NCI-H1417 treated with DMSO at 0.1 percent for 48 hours (cell line): Measurements from ENCODE around the gene FBXL12.
"Not testable (repeated sequence)": the region's sequence is repeated elsewhere in the genome, so short reads cannot be mapped to it uniquely, and the experiment has no call there.

Experiments
- DNase-seq: peaks from one replicate; lab custom pipeline; 2025; lab: John Stamatoyannopoulos, UW

FBXL12 gene, protein sequence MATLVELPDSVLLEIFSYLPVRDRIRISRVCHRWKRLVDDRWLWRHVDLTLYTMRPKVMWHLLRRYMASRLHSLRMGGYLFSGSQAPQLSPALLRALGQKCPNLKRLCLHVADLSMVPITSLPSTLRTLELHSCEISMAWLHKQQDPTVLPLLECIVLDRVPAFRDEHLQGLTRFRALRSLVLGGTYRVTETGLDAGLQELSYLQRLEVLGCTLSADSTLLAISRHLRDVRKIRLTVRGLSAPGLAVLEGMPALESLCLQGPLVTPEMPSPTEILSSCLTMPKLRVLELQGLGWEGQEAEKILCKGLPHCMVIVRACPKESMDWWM

DNA sequence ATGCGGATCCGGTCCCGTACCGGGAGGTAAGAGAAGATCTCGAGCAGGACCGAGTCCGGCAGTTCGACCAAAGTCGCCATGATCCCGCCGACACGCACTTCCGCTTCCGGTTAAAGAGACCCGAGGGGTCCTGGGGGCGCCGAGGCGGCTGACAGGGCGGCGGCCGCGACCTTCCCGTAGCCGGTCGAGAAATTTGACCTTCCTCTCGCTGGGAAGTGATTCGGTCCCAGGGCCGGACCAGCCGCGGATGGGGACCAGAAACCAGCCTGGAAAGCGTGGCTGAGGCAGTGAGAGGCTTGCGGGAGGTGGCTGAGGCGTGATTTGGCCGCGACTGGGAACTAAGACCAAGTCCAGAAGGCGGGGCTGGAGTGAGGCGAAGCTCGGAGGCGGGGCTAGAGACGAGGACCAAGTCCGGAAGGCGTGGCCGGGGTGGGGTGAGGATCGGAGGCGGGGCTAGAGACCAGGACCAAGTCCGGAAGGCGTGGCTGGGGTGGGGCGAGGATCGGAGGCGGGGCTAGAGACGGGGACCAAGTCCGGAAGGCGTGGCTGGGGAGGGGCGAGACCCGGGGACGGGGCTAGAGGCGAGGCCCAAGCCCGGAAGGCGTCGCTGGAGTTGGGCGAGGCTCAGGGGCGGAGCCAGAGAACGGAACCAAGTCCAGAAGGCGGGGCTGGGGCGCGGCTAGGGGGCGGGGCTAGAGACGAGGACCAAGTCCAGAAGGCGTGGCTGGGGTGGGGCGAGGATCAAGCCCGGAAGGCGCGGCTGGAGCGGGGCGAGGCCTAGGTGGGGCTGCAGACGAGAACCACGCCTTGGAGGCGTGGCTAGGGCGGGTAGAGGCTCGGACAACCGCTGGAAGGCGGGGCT is at the start of gene FBXL12:
Gene FBXL12 (minus strand): TSS at position 346 of the 862 bp plus-strand sequence. CDS start 266 bp downstream, at position 80.
- peak; percentile 98 for DNase-seq

DNA sequence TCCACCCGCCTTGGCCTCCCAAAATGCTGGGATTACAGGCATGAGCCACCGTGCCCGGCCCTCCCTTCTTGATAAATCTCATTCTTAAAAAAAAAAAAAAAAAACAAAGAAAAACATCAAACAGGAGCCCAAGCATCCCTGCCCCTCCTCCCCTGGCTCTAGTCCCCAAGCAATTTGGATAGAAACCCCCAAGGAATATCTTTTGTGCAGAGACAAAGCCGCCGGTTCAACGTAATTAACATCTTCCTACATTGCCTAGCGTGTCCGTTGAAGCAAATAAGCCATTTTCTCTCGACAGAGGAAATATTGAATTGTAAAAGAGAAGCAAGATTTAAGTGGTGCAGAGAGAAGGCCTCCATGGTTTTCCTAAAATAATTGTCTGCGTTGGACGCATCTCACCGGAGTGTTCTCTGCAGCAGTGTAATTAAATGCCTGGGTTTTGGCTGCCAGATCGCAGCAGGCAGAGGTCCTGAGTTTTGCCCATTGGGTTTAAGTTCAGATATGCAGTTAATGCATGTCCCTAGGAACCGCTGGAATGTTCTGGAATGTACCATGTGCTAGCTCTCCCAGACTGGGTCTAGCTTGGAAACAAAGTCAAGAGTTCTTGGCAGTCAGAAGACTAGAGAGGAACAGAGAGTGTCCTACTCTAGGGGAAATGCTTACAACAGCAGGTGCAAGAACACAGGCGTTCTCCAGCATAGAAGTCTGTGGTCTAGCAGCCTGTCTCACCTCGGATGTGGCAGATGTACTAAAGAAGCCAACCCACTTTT is 47.0 kb upstream of the FBXL12 start:
- no peak for DNase-seq

DNA sequence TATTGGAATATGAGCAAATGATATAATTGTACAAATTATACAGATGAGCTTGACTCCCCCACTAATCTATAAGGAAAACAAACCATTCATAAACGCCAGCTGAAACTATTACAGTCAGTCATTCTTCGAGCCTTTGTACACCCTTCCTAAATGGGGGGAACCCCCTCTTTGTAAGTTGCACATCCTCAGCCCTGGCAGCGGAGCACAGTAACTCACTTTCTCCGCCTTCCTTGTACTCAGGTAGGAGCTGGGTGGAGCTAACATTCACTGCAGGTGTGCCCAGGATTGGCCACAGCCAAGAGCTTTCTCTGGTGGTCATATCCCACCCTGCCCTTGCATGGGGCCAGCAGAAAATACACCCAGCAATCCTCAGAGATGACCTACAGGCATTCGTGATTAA is 44.9 kb upstream of the FBXL12 start:
- no peak for DNase-seq

DNA sequence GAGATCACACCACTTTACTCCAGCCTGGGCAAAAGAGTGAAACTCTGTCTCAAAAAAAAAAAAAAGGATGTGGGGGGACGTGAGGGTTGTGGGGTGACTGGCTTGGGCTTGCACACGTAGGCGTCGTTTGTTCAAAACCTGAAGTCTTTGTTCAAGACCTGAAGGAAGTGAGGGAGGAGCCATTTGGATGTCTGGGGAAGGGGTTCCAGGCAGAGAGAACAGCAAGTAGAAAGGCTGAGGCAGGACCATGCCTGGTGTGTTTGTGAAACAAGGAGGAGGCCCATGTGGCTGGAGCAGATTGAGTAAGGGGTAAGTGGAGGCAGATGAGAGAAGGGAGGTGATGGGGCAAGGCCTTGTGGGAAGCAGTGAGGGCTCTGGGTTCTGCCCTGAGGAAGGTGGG is 44.1 kb upstream of the FBXL12 start:
- no peak for DNase-seq

DNA sequence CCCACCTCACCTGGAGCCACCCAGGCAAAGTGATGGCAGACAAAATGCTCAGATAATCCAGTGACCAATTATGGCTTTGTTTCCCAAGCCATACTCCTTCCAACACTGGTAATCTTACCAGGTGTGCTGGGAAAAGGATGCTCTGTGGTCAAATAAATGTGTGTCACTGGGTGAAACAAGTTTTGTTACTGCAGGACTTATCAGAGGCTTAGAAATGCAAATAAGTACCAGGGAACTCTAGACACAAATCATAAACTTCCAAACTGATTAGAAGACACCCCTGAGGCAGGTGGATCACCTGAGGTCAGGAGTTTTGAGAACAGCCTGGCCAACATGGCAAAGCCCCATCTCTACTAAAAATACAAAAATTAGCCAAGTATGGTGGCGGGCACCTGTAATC is 42.6 kb upstream of the FBXL12 start:
- DNase-seq = no peak

DNA sequence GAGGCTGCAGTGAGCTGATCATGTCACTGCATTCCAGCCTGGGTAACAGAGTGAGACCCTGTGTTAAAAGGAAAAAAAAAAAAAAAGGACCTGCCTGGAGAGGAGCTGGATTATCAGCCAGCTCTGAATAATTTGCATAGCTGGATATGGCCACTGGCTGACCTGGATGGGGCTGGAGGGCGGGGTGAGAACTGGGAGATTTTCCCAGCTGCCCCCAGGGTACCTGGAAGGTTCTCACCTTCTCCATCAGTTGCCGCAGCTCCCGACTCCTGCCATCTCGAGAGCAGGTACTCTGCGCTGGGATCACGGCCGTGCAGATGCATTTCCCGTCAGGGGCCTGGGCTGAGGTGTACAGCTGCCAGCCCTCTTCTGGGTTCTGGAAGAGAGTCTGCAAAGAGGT is 41.5 kb upstream of the FBXL12 start:
- DNase-seq = no peak

DNA sequence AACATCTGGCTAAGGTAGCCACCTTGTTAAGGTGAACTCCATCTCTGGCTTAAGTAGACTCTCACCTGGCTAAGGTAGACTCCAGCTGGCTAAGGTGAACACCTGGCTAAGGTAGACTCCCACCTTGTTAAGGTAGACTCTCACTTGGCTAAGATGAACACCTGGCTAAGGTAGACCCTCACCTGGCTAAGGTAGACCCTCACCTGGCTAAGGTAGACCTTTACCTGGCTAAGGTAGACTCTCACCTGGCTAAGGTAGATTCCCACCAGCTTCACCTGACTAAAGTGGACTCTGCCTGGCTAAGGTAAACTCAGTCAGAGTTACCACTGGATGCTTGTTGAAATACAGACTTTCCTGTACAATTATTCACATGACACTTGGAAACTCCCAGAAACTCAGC is 39.9 kb upstream of the FBXL12 start:
- no peak for DNase-seq

DNA sequence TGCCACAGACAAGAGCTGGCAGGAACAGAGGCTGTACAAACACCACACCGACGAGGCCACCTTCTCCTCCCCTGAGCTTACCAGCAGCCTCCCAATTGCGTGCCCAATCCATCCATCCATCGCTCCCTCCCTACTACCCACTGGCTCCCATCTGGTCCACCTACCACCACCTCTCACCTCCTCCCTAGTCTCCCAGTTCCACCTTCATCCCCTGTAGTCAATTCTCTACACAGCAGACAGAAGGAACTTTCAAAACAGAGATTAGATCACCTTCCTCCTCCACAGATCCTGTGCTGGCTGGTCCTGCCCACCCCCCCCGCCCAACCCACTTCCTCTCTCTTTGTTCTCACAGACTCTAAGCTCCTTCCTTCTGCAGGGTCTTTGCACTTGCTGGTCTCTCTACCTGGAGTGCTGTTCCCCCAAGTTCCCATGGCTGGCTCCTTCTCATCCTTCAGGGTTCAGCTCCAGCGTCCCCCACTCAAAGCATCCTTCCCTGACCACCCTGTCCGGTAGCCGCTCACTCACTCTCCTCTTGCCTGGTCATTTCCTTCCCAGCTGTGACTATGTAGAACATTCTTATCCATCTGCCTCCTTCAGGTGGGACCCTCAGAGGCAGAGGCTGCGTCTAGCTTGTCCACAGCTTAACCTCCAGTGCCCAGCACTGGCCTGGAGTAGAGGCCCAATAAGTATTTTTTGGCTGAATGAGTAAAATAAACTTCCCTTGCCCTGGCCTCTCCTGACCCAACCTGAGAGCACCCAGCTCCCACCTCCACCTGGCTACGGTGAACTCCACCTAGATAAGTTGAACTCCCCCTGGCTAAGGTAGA is 39.3 kb upstream of the FBXL12 start:
- no peak for DNase-seq

DNA sequence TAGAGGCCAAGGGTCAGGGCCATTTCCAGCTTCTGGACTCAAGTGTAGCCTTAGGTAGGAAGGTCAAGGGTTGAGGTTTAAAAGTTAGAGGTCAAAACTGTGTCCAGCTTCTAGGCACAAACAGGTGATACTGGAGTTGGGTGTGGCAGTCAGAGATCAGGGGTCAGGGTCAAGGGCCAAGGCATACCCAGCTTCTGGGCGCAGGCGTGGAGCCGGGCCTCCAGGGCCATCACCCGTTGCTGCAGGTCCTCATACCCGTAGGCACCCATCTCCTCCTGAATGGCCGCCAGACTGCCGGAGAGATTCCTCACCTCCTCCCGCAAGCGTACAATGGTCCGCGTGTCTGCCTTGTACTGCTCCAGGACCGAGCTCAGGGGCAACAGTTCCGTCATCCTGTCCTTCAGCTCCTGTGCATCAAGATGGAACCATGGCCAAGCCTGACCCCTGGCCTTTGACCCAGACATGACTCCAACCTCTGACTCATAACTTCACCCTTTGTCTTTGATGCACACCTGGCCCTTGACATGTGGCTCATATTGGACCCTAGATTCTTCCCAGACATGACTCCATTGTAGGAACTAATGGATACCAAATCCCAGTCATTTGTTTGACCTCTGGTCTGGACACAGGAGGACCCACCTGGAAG is 38.3 kb upstream of the FBXL12 start:
- DNase-seq = no peak

DNA sequence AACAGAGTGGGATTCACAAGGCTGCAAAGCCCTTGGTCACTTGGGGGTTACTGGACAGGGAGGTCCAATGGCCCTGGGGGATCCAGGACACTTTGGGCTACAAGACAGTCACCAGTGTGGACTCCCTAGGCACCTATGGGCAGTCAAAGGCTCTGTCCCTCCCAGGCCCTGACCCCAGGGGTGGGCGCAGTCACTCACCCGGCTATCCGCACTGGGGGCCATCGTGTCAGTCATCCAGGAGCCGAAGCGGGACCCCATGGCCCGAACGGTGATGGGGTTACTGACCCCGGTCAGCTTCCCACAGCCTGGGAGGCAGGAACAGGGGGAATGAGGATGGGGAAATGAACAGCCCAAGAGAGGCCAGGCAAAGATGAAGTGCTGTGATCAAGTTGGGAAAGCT is 37.7 kb upstream of the FBXL12 start:
- no peak for DNase-seq

DNA sequence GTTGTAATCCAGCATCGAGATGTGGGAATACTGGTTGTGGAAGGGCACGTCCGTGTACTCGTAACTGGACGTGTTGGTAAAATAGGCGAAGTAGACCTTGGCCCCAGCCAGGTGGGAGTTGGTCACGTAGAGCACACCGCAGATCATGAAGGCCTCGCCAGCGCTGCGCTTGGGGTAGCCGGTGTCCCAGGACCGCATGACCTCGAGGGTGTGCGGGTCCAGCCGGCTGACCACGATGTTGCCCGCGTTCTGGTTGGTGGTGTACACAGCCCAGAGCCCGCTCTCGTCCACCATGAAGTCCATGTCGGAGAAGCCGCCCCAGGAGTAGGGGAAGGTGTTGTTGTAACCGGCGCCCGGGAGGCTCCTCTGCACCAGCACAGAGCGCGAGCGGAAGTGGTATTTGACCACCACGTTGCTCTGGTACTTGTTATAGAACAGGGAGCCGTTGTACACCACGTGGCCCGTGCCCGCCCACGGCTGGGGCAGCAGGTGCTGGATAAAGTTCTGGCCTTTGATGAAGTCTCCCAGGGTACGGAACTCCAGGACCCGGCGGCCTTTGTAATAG is 35.5 kb upstream of the FBXL12 start:
- no peak for DNase-seq

DNA sequence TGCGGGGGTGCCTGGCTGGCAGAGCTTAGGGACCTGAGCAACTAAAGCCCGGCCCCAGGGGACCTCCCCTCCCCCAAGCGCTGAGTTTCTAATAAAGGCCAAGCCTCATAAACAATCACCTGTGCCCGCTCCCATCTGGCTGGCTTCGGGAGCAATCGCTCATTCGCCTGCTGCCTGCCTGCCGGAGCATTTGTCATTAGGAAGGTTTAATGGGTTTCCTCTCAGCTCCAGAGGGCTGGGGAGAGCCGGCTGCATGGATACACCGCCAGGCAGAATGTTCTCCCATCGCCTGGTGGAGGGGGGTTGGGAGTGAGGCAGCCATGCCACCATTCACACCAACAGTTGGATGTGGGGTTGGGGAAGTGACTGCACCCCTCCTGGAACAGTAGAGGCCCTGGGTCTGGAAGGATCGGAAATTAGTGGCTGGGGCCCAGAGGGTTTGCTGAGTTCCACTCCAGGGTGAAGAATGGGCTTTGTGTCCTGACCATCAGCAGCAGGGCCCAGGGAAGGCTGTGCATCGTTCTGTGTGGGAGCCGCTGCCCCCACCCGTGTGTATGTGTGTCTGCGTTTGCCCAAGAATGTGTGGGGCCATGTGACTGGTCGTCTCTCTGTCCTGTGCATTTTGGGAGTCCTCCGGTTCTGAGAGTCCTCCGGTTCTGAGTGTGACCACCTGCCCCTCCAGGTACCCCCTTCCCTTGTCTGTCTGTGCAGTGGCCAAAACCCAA is 31.5 kb upstream of the FBXL12 start:
- peak; percentile 31 for DNase-seq

DNA sequence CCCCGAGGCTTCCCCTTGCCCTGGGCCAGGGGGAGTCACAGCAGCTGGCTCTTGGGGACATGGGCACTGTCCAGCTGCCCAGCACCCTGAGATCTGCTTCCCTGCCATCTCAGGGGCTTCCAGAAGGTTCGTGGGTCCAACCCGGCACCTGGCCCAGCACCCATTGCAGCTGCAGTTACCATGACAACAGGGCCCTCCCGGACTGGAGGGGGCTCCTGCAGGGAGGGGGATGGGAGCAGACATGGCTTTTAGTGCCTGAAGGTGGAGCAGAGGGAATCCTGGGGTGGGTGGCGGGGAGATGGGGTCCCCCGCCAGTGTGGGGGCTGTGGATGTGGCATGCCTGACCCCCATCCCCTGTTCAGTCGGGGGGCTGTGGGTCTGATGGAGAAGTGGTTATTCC is 30.9 kb upstream of the FBXL12 start:
- no peak for DNase-seq

DNA sequence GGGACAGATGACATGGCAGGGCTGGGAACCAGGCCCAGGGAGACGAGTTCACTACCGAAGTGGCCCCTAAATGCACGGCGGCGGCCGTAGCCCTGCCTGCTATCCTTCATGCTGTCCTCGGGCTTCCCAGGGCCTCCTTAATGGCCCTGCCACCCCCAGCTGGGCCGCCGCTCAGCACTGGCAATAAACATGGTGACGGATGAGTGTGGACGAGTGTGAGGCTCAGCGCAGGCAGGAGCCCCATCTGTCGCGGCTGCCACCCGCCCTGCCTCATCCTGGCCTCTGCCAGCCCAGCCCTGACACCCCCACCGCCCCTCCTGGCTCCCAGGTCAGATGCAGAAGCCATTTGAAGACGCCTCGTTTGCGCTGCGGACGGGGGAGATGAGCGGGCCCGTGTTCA is 29.9 kb upstream of the FBXL12 start:
- no peak for DNase-seq

DNA sequence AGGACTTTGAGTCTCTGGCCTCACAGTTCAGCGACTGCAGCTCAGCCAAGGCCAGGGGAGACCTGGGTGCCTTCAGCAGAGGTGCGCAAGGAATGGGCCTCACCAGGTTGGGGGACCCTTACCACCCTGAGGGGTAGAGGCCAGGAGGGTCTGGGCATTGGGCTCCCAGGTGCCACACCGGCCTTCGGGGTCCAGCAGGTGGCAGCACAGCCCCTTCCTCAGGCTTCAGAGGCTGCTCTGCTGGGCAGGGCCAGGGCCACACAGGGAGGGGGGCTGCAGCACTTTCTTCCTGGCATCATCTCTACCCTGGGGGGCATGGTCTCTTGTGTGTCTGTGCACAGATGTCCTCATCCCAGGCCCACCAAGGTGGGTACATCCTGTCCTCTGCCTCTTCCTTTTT is 29.2 kb upstream of the FBXL12 start:
- DNase-seq = no peak

DNA sequence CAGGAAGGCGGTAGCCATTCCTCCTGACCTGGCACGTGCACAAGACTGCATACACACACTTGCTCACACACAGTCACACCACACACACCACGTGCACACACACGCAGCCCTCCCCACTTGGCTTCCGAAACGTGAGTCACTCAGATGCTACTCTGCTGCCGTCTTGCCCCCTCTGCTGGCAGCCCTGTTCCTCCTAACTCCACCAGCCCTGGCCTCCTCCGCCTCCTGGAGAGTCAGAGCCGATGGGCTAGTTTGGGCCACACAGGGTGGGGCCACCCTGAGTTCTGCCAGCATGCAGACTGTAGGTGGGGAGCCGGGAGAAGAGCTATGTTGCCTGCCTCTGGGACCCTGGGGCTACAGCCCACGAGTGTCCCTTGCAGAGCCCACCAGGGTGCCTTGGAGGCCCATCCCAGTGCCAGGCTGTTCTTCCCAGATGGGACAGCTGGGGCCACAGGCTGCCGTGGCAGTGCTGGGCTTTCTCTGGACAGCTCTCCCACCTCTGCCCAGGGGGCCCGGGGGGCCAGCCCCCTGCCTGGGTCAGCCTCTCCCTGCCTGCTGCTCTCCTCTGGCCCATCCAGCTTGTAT is 28.3 kb upstream of the FBXL12 start:
- no peak for DNase-seq

DNA sequence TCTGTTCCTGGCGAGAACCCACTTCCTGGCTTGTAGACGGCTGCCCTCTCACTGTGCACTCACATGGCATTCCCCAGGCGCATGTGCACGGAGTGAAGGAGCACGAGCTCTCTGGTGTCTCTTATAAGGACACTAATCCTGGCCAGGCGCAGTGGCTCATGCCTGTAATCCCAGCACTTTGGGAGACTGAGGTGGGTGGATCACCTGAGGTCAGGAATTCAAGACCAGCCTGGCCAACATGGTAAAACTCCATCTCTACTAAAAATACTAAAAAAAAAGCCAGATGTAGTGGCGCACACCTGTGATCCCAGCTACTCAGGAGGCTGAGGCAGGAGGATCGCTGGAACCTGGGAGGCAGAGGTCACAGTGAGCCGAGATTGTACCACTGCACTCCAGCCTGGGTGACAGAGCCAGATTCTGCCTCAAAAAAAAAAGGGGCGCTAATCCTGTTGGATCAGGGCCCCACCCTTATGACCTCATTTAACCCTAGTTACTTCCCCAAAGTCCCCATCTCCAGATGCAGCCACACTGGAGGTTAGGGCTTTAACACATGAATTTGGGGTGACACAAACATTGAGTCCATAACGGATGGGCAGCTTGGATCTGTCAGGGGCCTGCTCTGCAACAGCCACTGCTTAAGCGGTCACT is 24.9 kb upstream of the FBXL12 start:
- not testable (repeated sequence) for DNase-seq

DNA sequence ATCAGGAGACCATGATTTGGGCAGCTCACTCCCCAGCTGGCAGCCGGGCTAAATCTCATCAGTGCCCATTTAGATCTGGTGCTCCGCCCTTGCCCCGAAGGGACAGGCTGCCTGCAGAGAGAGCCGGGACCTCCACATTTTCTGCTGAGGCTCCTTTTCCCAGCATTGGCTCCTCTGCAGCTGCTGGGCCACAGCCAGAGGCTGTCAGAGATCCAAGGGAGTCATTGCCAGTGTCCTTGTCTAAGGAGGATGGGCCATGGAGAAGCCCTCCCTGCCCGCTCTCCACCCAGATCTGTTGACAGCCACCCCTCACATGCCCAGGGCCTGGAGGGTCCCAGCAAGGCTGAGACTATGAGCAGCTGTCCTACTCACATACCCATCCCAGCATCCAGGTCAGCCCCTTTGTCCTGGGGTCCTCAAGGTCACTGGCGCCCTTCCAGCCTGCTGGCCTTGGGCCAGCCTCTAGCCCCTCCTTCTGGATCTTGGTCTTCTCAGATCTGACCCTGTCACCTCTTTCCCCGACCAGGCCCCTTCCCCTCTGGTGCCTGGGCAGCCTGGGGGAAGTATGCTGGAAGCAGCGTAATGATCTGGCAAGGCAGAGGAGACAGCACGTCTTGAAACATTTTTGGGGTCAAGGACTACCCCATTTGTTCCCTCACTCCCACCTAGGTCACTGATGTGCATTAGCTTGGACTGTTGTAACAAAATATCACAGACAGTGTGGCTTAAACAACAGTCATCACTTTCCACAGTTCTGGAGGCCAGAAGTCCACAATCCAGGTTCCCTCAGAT is 24.2 kb upstream of the FBXL12 start:
- no peak for DNase-seq
